GM18520 (cell line): ENCODE results near the gene TARBP1.
"Not testable (repeated sequence)": the region's sequence is repeated elsewhere in the genome, so short reads cannot be mapped to it uniquely, and the experiment has no call there.

Experiments used
- ATAC-seq: cut with Tn5 transposase; IDR thresholded peaks from one replicate; pipeline ENCODE4 v1.9.1; 2021; ENCODE audit not compliant: unreplicated experiment

The TARBP1 gene

GRCh38 chr1:234478481-234479309, at the start of gene TARBP1:
TARBP1 (minus strand) TSS chr1:234479179; CDS start chr1:234479103, 76 bp downstream.
- peak; percentile 58 for ATAC-seq

- ATAC-seq: no peak
Observed at GRCh38 chr1:234528074-234528865, 49.3 kb upstream of the TARBP1 start.

GRCh38 chr1:234527346-234527745, 48.4 kb upstream of the TARBP1 start:
- no peak for ATAC-seq

GRCh38 chr1:234526922-234527321, 47.9 kb upstream of the TARBP1 start:
- no peak for ATAC-seq

- ATAC-seq: no peak
Observed at GRCh38 chr1:234525099-234525799, 46.3 kb upstream of the TARBP1 start.

- ATAC-seq: no peak
Observed at GRCh38 chr1:234521836-234522235, 42.9 kb upstream of the TARBP1 start.

GRCh38 chr1:234520908-234521817, 42.2 kb upstream of the TARBP1 start:
- no peak for ATAC-seq

GRCh38 chr1:234519506-234519905, 40.5 kb upstream of the TARBP1 start:
- no peak for ATAC-seq

- ATAC-seq: no peak
Observed at GRCh38 chr1:234518876-234519275, 39.9 kb upstream of the TARBP1 start.

- ATAC-seq: not testable (repeated sequence)
Observed at GRCh38 chr1:234518086-234518485, 39.1 kb upstream of the TARBP1 start.

- ATAC-seq: no peak
Observed at GRCh38 chr1:234517110-234517802, 38.3 kb upstream of the TARBP1 start.

- no peak for ATAC-seq
Observed at GRCh38 chr1:234515821-234516241, 36.9 kb upstream of the TARBP1 start.

- ATAC-seq: no peak
Observed at GRCh38 chr1:234515411-234515810, 36.4 kb upstream of the TARBP1 start.

GRCh38 chr1:234512451-234512861, 33.5 kb upstream of the TARBP1 start:
- no peak for ATAC-seq

GRCh38 chr1:234509457-234510328, 30.7 kb upstream of the TARBP1 start:
- no peak for ATAC-seq

- no peak for ATAC-seq
Observed at GRCh38 chr1:234507626-234508387, 28.8 kb upstream of the TARBP1 start.

GRCh38 chr1:234507089-234507488, 28.1 kb upstream of the TARBP1 start:
- no peak for ATAC-seq

- no peak for ATAC-seq
Observed at GRCh38 chr1:234505769-234506102, 26.8 kb upstream of the TARBP1 start.
